ENCODE measurements around the gene PRCC.

- no peak for TF ChIP-seq CTCF (conservative IDR thresholded peaks at IDR 0.05; ENCODE audit: low read depth, low read length)
- TF ChIP-seq EZH2 (IDR thresholded peaks at IDR 0.05; ENCODE audit: borderline replicate concordance, low read depth, low read length, poor library complexity, severe bottlenecking), result no peak
Measured at GRCh38 chr1:156826630-156827029, 59.3 kb downstream of the PRCC start.
